ENCODE measurements around the gene GAB2.

The GAB2 gene

GRCh38 chr11:78399136-78399535 lies 18.5 kb downstream of the GAB2 start:
- DNase-seq = no peak

- no peak for DNase-seq
These were observed 18.9 kb downstream of the GAB2 start for GRCh38 chr11:78398715-78399114.

GRCh38 chr11:78397398-78397797 lies 20.2 kb downstream of the GAB2 start:
- DNase-seq = no peak

- no peak for DNase-seq
These were observed 22.0 kb downstream of the GAB2 start for GRCh38 chr11:78395597-78395996.

GRCh38 chr11:78392854-78393253 lies 24.8 kb downstream of the GAB2 start:
- no peak for DNase-seq

GRCh38 chr11:78391424-78391823 lies 26.2 kb downstream of the GAB2 start:
- DNase-seq = no peak

- no peak for DNase-seq
These were observed 26.8 kb downstream of the GAB2 start for GRCh38 chr11:78390809-78391208.

GRCh38 chr11:78386215-78386941 lies 31.2 kb downstream of the GAB2 start:
- no peak for DNase-seq

GRCh38 chr11:78385205-78385604 lies 32.4 kb downstream of the GAB2 start:
- no peak for DNase-seq

- DNase-seq = no peak
These were observed 33.4 kb downstream of the GAB2 start for GRCh38 chr11:78384231-78384630.

- DNase-seq = no peak
These were observed 35.8 kb downstream of the GAB2 start for GRCh38 chr11:78381865-78382264.

GRCh38 chr11:78380615-78381051 lies 37.0 kb downstream of the GAB2 start:
- DNase-seq = no peak

GRCh38 chr11:78379039-78379670 lies 38.5 kb downstream of the GAB2 start:
- DNase-seq = no peak

- no peak for DNase-seq
These were observed 39.8 kb downstream of the GAB2 start for GRCh38 chr11:78377625-78378418.

GRCh38 chr11:78376858-78377257 lies 40.8 kb downstream of the GAB2 start:
- DNase-seq = no peak

- no peak for DNase-seq
These were observed 42.7 kb downstream of the GAB2 start for GRCh38 chr11:78374917-78375316.

GRCh38 chr11:78373689-78374088 lies 43.9 kb downstream of the GAB2 start:
- no peak for DNase-seq

GRCh38 chr11:78372114-78372768 lies 45.4 kb downstream of the GAB2 start:
- no peak for DNase-seq

- no peak for DNase-seq
These were observed 46.3 kb downstream of the GAB2 start for GRCh38 chr11:78371221-78371891.

GRCh38 chr11:78370406-78371172 lies 47.0 kb downstream of the GAB2 start:
- no peak for DNase-seq

- no peak for DNase-seq
These were observed 52.2 kb downstream of the GAB2 start for GRCh38 chr11:78365381-78365792.
